Neuronal stem cell (in vitro differentiated cells): ENCODE measurements around the gene PGM1.

Source experiments
- DNase-seq: peaks from one replicate; pipeline ENCODE4 v3.0.0-alpha.2; 2013; ENCODE audit warnings: low spot score
- H2AFZ ChIP-seq: one replicate; pipeline ENCODE4 v1.6.1; 2013; ENCODE audit warnings: mild to moderate bottlenecking, low read length, inconsistent platforms
- H2AK5ac ChIP-seq: 2 replicates; pipeline ENCODE4 v1.6.1; 2013; ENCODE audit warnings: low read depth, mild to moderate bottlenecking, inconsistent platforms, low read length, moderate library complexity, mixed read lengths
- H2BK120ac ChIP-seq: 2 replicates; pipeline ENCODE4 v1.6.1; 2013; ENCODE audit warnings: low read depth, mild to moderate bottlenecking, inconsistent platforms, low read length, moderate library complexity, mixed read lengths
- H2BK12ac ChIP-seq: one replicate; pipeline ENCODE4 v1.6.1; 2013; ENCODE audit warnings: low read length, inconsistent platforms
- H2BK15ac ChIP-seq: 2 replicates; pipeline ENCODE4 v1.6.1; 2013; ENCODE audit warnings: mild to moderate bottlenecking, low read length, inconsistent platforms, mixed read lengths
- H2BK5ac ChIP-seq: one replicate; pipeline ENCODE4 v1.6.1; 2013; ENCODE audit warnings: inconsistent platforms, mild to moderate bottlenecking, low read length, moderate library complexity
- H3K14ac ChIP-seq: one replicate; pipeline ENCODE4 v1.6.1; 2013; ENCODE audit warnings: low read length, inconsistent platforms
- H3K18ac ChIP-seq: 2 replicates; pipeline ENCODE4 v1.6.1; 2013; ENCODE audit warnings: low read length, inconsistent platforms
- H3K23ac ChIP-seq: 2 replicates; pipeline ENCODE4 v1.6.1; 2013; ENCODE audit warnings: low read depth, mild to moderate bottlenecking, mixed read lengths, low read length, inconsistent platforms; ENCODE audit not compliant: poor library complexity
- H3K27ac ChIP-seq: replicated peaks from 3 replicates; pipeline ENCODE4 v1.5.1; 2013; ENCODE audit warnings: low read length, inconsistent platforms
- H3K27me3 ChIP-seq, 3 experiments: 2 replicates each; pipeline ENCODE4 v1.6.1; 2013; ENCODE audit warnings: low read length in 3 of 3, mild to moderate bottlenecking in 2 of 3, inconsistent platforms in 1 of 3, low read depth in 1 of 3, mixed read lengths in 1 of 3, moderate library complexity in 1 of 3; ENCODE audit not compliant: control insufficient read depth in 3 of 3, insufficient read depth in 3 of 3
- H3K36me3 ChIP-seq, 2 donors: replicated peaks in 1 of 2; 2 replicates each; pipeline ENCODE4 v1.6.1; 2013; ENCODE audit warnings: low read length in 2 of 2; ENCODE audit not compliant: control insufficient read depth in 2 of 2, insufficient read depth in 2 of 2
- H3K4ac ChIP-seq: 2 replicates; pipeline ENCODE4 v1.6.1; 2013; ENCODE audit warnings: inconsistent platforms, mild to moderate bottlenecking, low read length, moderate library complexity
- H3K4me1 ChIP-seq, 2 donors: 1 replicate in 1 of 2; 2 replicates in 1 of 2; pipeline ENCODE4 v1.6.1; 2013; ENCODE audit warnings: low read length in 2 of 2, low read depth in 1 of 2; ENCODE audit not compliant: control insufficient read depth in 2 of 2, insufficient read depth in 1 of 2
- H3K4me2 ChIP-seq: one replicate; pipeline ENCODE4 v1.6.1; 2013; ENCODE audit warnings: mild to moderate bottlenecking, low read length, inconsistent platforms; ENCODE audit not compliant: insufficient read depth, poor library complexity, severe bottlenecking
- H3K4me3 ChIP-seq, 2 donors: 2 replicates each; pipeline ENCODE4 v1.5.1; 2013; ENCODE audit warnings: low read length in 2 of 2, mild to moderate bottlenecking in 2 of 2, inconsistent platforms in 1 of 2, moderate library complexity in 1 of 2
- H3K79me1 ChIP-seq: one replicate; pipeline ENCODE4 v1.6.1; 2013; ENCODE audit warnings: low read depth, mild to moderate bottlenecking, inconsistent platforms, low read length, moderate library complexity
- H3K9ac ChIP-seq: one replicate; pipeline ENCODE4 v1.6.1; 2013; ENCODE audit warnings: mild to moderate bottlenecking, low read depth, low read length, inconsistent platforms; ENCODE audit not compliant: poor library complexity
- H3K9me3 ChIP-seq, 2 donors: replicated peaks in 1 of 2; 2 replicates each; pipeline versions ENCODE3 to v1.6.1; 2013; ENCODE audit warnings: low read length in 2 of 2, mild to moderate bottlenecking in 2 of 2, inconsistent platforms in 1 of 2, low read depth in 1 of 2, mixed read lengths in 1 of 2, moderate library complexity in 1 of 2; ENCODE audit not compliant: control insufficient read depth in 2 of 2, insufficient read depth in 1 of 2
- H4K8ac ChIP-seq: one replicate; pipeline ENCODE4 v1.6.1; 2013; ENCODE audit warnings: low read depth, mild to moderate bottlenecking, inconsistent platforms, low read length, moderate library complexity
- H4K91ac ChIP-seq: one replicate; pipeline ENCODE4 v1.6.1; 2013; ENCODE audit warnings: low read length, low read depth, mild to moderate bottlenecking, inconsistent platforms; ENCODE audit not compliant: poor library complexity
- WGBS, 2 donors: extraction: QIAGEN DNeasy Blood & Tissue Kit; methylation state at CpG; one replicate each; pipeline ENCODE4 v1.1.7; 2013; ENCODE audit warnings: missing lambda C conversion rate in 2 of 2, mixed read lengths in 1 of 2; ENCODE audit not compliant: insufficient read length in 2 of 2, insufficient replicate concordance in 1 of 2; ENCODE audit errors: extremely low coverage in 2 of 2; 5-methylcytosine and 5-hydroxymethylcytosine counted together

PGM1 gene

GRCh38 chr1:63691701-63692425 is 98.7 kb downstream of the PGM1 start:
- Histone ChIP-seq H3K9me3 (no peaks in the 10 kb centered on the region), H3K4me1 (no peaks in the 10 kb centered on the region), H2BK120ac (no peak overlapping the region), H3K4me2 (no peak overlapping the region), H2AFZ (no peak overlapping the region), H3K4ac (no peak overlapping the region), H3K9ac (no peak overlapping the region), H3K27ac (no peak overlapping the region), H4K8ac (no peak overlapping the region), H3K27me3 (peaks cover 0 to 17% (median 0%) of the 10 kb centered on the region in 3 experiments), H4K91ac (no peak overlapping the region), H3K23ac (no peak overlapping the region), H3K36me3 (no peaks in the 10 kb centered on the region), H3K79me1 (no peaks in the 10 kb centered on the region), H2BK5ac (no peak overlapping the region), H3K14ac (no peak overlapping the region), H2BK12ac (no peak overlapping the region), H2BK15ac (no peak overlapping the region), H3K18ac (no peak overlapping the region), H2AK5ac (no peak overlapping the region), H3K4me3 (no peak overlapping the region)
- no CpG with 5 or more reads among the region's 6 CpGs for WGBS, 2 donors
- peak; percentile 57 for DNase-seq

GRCh38 chr1:63693944-63694571 is 100.8 kb downstream of the PGM1 start:
- no peak overlapping the region for H2BK12ac ChIP-seq
- no peak overlapping the region for H3K4ac ChIP-seq
- H3K4me3 ChIP-seq: no peak overlapping the region
- H3K23ac ChIP-seq: no peak overlapping the region
- H3K4me1 ChIP-seq: no peaks in the 10 kb centered on the region
- H3K9ac ChIP-seq: no peak overlapping the region
- no peak overlapping the region for H2AK5ac ChIP-seq
- no peak overlapping the region for H2BK5ac ChIP-seq
- H4K91ac ChIP-seq: no peak overlapping the region
- no peak for DNase-seq
- H3K4me2 ChIP-seq: no peak overlapping the region
- no peak overlapping the region for H3K27ac ChIP-seq
- no peaks in the 10 kb centered on the region for H3K9me3 ChIP-seq
- H3K14ac ChIP-seq: no peak overlapping the region
- peaks cover 0 to 22% (median 0%) of the 10 kb centered on the region in 3 experiments for H3K27me3 ChIP-seq
- no peaks in the 10 kb centered on the region for H3K79me1 ChIP-seq
- no peaks in the 10 kb centered on the region for H3K36me3 ChIP-seq
- no CpG with 5 or more reads among the region's 2 CpGs for WGBS, 2 donors
- H3K18ac ChIP-seq: no peak overlapping the region
- no peak overlapping the region for H2BK15ac ChIP-seq
- no peak overlapping the region for H4K8ac ChIP-seq
- no peak overlapping the region for H2BK120ac ChIP-seq
- no peak overlapping the region for H2AFZ ChIP-seq

- no peaks in the 10 kb centered on the region for H3K9me3 ChIP-seq
- H3K4me3 ChIP-seq: no peak overlapping the region
- H3K79me1 ChIP-seq: no peaks in the 10 kb centered on the region
- H3K27me3 ChIP-seq: peaks cover 0 to 18% (median 0%) of the 10 kb centered on the region in 3 experiments
- no CpG with 5 or more reads among the region's 13 CpGs for WGBS, 2 donors
- H3K4ac ChIP-seq: no peak overlapping the region
- H2BK15ac ChIP-seq: no peak overlapping the region
- no peak overlapping the region for H2BK5ac ChIP-seq
- H3K27ac ChIP-seq: no peak overlapping the region
- H3K18ac ChIP-seq: no peak overlapping the region
- H3K4me1 ChIP-seq: peaks cover 2 to 3% of the 10 kb centered on the region in 2 donors
- H2AFZ ChIP-seq: no peak overlapping the region
- H3K36me3 ChIP-seq: no peaks in the 10 kb centered on the region
- no peak overlapping the region for H2BK12ac ChIP-seq
- H3K9ac ChIP-seq: no peak overlapping the region
- H3K4me2 ChIP-seq: no peak overlapping the region
- H2AK5ac ChIP-seq: no peak overlapping the region
- H3K14ac ChIP-seq: no peak overlapping the region
- H4K8ac ChIP-seq: no peak overlapping the region
- DNase-seq: no peak
- H2BK120ac ChIP-seq: no peak overlapping the region
- no peak overlapping the region for H4K91ac ChIP-seq
- no peak overlapping the region for H3K23ac ChIP-seq
These were observed 105.0 kb downstream of the PGM1 start for GRCh38 chr1:63698001-63698838.

- DNase-seq: no peak
- Histone ChIP-seq H3K9me3 (no peaks in the 10 kb centered on the region), H2BK5ac (no peak overlapping the region), H3K18ac (no peak overlapping the region), H2BK15ac (no peak overlapping the region), H4K8ac (no peak overlapping the region), H2BK120ac (no peak overlapping the region), H3K79me1 (no peaks in the 10 kb centered on the region), H4K91ac (no peak overlapping the region), H3K4me2 (no peak overlapping the region), H3K14ac (no peak overlapping the region), H2BK12ac (no peak overlapping the region), H2AFZ (no peak overlapping the region), H3K4ac (no peak overlapping the region), H3K4me1 (peaks cover 5 to 8% of the 10 kb centered on the region in 2 donors), H3K9ac (no peak overlapping the region), H3K4me3 (no peak overlapping the region), H3K27me3 (peaks cover 0 to 12% (median 2%) of the 10 kb centered on the region in 3 experiments), H3K27ac (no peak overlapping the region), H3K36me3 (no peaks in the 10 kb centered on the region), H3K23ac (no peak overlapping the region), H2AK5ac (no peak overlapping the region)
- WGBS, 2 donors: no CpG with 5 or more reads among the region's 6 CpGs
These were observed 108.0 kb downstream of the PGM1 start for GRCh38 chr1:63701187-63701586.
